OCI-LY7 (cell line): Measurements from ENCODE around the gene POLR2E. TPM values are rescaled to one million over a fixed set of nuclear protein-coding genes. Genes with fewer than 3 reads are reported as not detected.

Experiments
- BruUV-seq: library from RNA; stranded (reverse); fragments of 400-500 nt; replicated peaks from 2 replicates; lab custom pipeline; 2021; lab: Mats Ljungman, UMichigan
- CTCF ChIA-PET: fragments of 300-600 bp; sonication (Branson Sonifier 250); formaldehyde crosslinking; loops from one replicate; lab custom pipeline; 2022; ENCODE audit warnings: antibody characterized with exemption; ENCODE audit not compliant: unreplicated experiment; lab: Charles Lee
- POLR2A ChIA-PET: fragments of 300-600 bp; sonication (Branson Sonifier 250); formaldehyde crosslinking; loops from one replicate; lab custom pipeline; 2022; ENCODE audit warnings: antibody characterized with exemption; lab: Charles Lee
- DNase-seq: peaks from one replicate; pipeline ENCODE4 v3.0.0-alpha.2; 2015; ENCODE audit warnings: low spot score
- H2AFZ ChIP-seq: fragments of 200-600 bp; sonication (generic), shearing (Covaris generic); 2 replicates; pipeline ENCODE4 v1.6.1; 2014; ENCODE audit warnings: mild to moderate bottlenecking, antibody characterized with exemption, low read length, moderate library complexity
- H3K27ac ChIP-seq: fragments of 200-600 bp; sonication (generic); 2 replicates; pipeline ENCODE4 v1.5.1; 2014; ENCODE audit warnings: mixed run types, low read depth, mild to moderate bottlenecking, moderate library complexity, low read length, inconsistent platforms; ENCODE audit not compliant: poor library complexity, severe bottlenecking
- H3K36me3 ChIP-seq: fragments of 200-600 bp; sonication (generic); 2 replicates; pipeline ENCODE4 v1.6.1; 2014; ENCODE audit warnings: mild to moderate bottlenecking, antibody characterized with exemption, low read length, moderate library complexity, mixed read lengths; ENCODE audit not compliant: insufficient read depth
- H3K4me1 ChIP-seq: fragments of 200-600 bp; sonication (generic); 2 replicates; pipeline ENCODE4 v1.5.1; 2014; ENCODE audit warnings: mild to moderate bottlenecking, low read length; ENCODE audit not compliant: insufficient read depth, poor library complexity, severe bottlenecking
- H3K4me2 ChIP-seq: fragments of 200-600 bp; sonication (generic); 2 replicates; pipeline ENCODE4 v1.6.1; 2014; ENCODE audit warnings: mild to moderate bottlenecking, low read length
- H3K4me3 ChIP-seq: fragments of 200-600 bp; sonication (generic); 2 replicates; pipeline ENCODE4 v1.5.1; 2014; ENCODE audit warnings: mild to moderate bottlenecking, low read depth, low read length; ENCODE audit not compliant: poor library complexity, severe bottlenecking
- H3K79me2 ChIP-seq: fragments of 200-600 bp; sonication (generic); 2 replicates; pipeline ENCODE4 v1.6.1; 2016; ENCODE audit warnings: low read depth, mild to moderate bottlenecking, low read length, moderate library complexity, mixed read lengths; ENCODE audit not compliant: insufficient read depth
- H3K9me2 ChIP-seq: fragments of 200-600 bp; sonication (generic); 2 replicates; pipeline ENCODE4 v1.6.1; 2016; ENCODE audit warnings: mild to moderate bottlenecking, low read length, mixed read lengths; ENCODE audit not compliant: insufficient read depth
- H3K9me3 ChIP-seq: fragments of 200-600 bp; sonication (generic); 2 replicates; pipeline ENCODE4 v1.6.1; 2014; ENCODE audit warnings: mild to moderate bottlenecking, mixed run types, low read length, mixed read lengths
- H4K20me1 ChIP-seq: fragments of 200-600 bp; sonication (generic); 2 replicates; pipeline ENCODE4 v1.6.1; 2014; ENCODE audit warnings: mild to moderate bottlenecking, antibody characterized with exemption, low read length, moderate library complexity, mixed read lengths; ENCODE audit not compliant: insufficient read depth
- EZH2phosphoT487 ChIP-seq: fragments of 200-600 bp; sonication (generic); IDR thresholded peaks from 2 replicates; pipeline ENCODE4 v1.6.1; 2018; ENCODE audit warnings: low read depth, borderline replicate concordance, mild to moderate bottlenecking, mixed run types, antibody characterized with exemption, low read length, moderate library complexity, mixed read lengths
- intact Hi-C: fragments of 100-400 bp; cut with micrococcal nuclease; formaldehyde crosslinking; loops from one replicate; pipeline ENCODE4 v1.10.0; 2022; ENCODE audit not compliant: unreplicated experiment
- total RNA-seq, 2 experiments: library from RNA; depleted of rRNA in 1 of 2; stranded (reverse); fragments of >200 nt in 1 of 2; shearing (Covaris generic) in 1 of 2; gene quantifications; 2 replicates each; pipeline ENCODE4 v1.2.3, GENCODE V29; 2014 to 2022
- TF ChIP-seq, protein P1 (sequence below): fragments of 200-600 bp; sonication (generic); conservative IDR thresholded peaks from 2 replicates; pipeline ENCODE4 v1.5.1; 2014; ENCODE audit warnings: mild to moderate bottlenecking, antibody characterized with exemption, low read length, moderate library complexity, mixed read lengths

POLR2E gene
- total RNA-seq, 2 experiments from 2014 or later, result 153 to 193 TPM

DNA sequence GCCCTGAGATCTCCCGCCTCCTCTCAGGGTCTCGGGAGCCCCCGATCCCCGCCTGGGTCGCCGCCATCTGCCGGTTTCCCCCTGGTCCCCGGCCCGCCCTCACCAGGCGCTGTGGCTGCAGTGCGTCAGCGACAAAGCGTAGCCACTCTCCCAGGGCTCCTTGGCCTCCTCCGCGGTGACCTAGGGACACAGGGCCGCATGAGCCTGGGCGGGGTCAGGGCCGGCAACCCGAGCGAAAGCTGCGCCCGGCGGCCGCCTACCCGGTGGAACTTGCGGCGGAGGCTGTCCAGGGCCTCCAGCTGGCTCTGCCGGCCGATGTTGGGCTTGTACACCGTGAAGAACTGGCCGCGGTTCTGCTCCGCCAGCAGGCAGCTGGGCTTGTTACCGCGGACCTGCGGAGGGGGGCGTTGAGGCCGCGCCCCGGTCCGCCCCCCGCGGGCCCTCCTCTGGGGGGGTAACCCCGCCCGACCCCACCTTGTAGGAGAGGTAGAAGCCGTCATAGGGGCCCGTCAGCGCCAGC, 13.9 kb upstream of the POLR2E start:
- Histone ChIP-seq H3K4me2 (no peak overlapping the region), H3K27ac (no peak overlapping the region), H3K4me1 (peaks cover 24% of the 10 kb centered on the region), H3K9me2 (no peaks in the 10 kb centered on the region), H3K4me3 (no peak overlapping the region), H3K79me2 (no peaks in the 10 kb centered on the region), H4K20me1 (peaks cover 6% of the 10 kb centered on the region; the same call in 1 of the 2 replicates), H3K9me3 (no peaks in the 10 kb centered on the region), H2AFZ (no peak overlapping the region), H3K36me3 (peaks cover 39% of the 10 kb centered on the region)
- no peak for DNase-seq
- intact Hi-C loops, result no loop called here
- ChIA-PET CTCF (no interaction called here), POLR2A (no interaction called here)
- TF ChIP-seq, protein P1, sequence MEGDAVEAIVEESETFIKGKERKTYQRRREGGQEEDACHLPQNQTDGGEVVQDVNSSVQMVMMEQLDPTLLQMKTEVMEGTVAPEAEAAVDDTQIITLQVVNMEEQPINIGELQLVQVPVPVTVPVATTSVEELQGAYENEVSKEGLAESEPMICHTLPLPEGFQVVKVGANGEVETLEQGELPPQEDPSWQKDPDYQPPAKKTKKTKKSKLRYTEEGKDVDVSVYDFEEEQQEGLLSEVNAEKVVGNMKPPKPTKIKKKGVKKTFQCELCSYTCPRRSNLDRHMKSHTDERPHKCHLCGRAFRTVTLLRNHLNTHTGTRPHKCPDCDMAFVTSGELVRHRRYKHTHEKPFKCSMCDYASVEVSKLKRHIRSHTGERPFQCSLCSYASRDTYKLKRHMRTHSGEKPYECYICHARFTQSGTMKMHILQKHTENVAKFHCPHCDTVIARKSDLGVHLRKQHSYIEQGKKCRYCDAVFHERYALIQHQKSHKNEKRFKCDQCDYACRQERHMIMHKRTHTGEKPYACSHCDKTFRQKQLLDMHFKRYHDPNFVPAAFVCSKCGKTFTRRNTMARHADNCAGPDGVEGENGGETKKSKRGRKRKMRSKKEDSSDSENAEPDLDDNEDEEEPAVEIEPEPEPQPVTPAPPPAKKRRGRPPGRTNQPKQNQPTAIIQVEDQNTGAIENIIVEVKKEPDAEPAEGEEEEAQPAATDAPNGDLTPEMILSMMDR, result no peak
- no peak for TF ChIP-seq EZH2phosphoT487
- BruUV-seq, result no TSS peak

- Histone ChIP-seq H3K27ac (no peak overlapping the region), H3K9me3 (no peaks in the 10 kb centered on the region), H4K20me1 (peaks cover 6% of the 10 kb centered on the region; the same call in 1 of the 2 replicates), H2AFZ (no peak overlapping the region), H3K79me2 (no peaks in the 10 kb centered on the region), H3K4me2 (no peak overlapping the region), H3K4me1 (peaks cover 23% of the 10 kb centered on the region), H3K36me3 (peaks cover 39% of the 10 kb centered on the region), H3K4me3 (no peak overlapping the region), H3K9me2 (no peaks in the 10 kb centered on the region)
- no TSS peak for BruUV-seq
- no peak for DNase-seq
- TF ChIP-seq, protein P1, result no peak
- no peak for TF ChIP-seq EZH2phosphoT487
- intact Hi-C loops, result no loop called here
- CTCF ChIA-PET, result no interaction called here
- POLR2A ChIA-PET, result interaction anchor here (0.6 kb wide), 1 partner anchor 75 kb away, joined by 3 read pairs; no protein-coding TSS in a partner anchor
These were observed 13.3 kb upstream of the POLR2E start for GRCh38 chr19:1108291-1109031.
